NCI-H2227 (cell line): ENCODE data around the gene LDLRAD4.
A peak's percentile ranks its signal among the peaks of the same experiment; 100 is the strongest.
"Not testable (repeated sequence)": the region's sequence is repeated elsewhere in the genome, so short reads cannot be mapped to it uniquely, and the experiment has no call there.

ENCODE experiments used
- DNase-seq: peaks from one replicate; lab custom pipeline; 2025; ENCODE audit not compliant: unreplicated experiment; lab: John Stamatoyannopoulos, UW

The LDLRAD4 gene

DNA sequence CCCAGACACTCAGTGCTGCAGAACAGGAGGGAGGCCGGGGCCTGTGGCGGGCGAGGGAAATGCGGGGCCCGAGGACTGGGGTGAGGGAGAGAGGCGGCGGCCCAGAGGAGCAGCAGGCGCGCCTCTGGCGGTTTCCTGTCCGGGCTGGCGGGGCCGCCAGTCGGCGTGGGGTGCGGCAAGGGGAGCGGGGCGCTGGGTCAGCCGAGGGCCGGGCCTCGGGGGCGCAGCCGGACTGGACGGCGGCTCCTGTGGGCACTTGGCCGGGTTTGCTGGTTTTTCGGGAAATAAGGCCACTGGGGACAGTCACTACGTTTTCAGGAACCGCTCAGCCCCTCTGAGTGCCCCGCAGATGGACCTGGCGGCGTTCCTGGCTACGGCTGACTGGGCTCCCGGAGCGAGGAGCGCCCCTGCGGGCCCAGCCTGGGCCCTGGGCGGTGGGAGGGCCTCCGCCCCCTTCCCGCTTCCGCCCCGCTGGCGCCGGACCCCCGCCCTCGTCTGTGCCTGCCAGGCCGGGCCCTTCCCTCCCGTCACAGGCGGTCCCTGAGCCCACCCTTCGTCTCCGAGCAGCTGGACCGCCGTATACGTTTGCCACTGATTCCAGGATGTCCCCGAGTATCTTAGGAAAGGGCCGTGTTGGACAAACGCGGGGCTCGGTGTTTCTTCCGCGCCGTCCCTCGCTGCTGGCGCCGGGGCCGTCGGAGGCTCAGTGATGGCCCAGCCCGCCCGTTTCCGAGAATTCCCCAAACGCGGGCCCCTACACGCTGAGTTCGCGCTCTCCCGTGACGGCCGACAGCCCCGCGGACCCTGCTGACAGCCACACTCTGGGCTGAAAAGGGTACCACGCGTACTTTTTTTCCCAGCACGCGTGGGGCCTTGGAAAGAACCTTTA lies 423.2 kb downstream of the LDLRAD4 start:
- no peak for DNase-seq

DNA sequence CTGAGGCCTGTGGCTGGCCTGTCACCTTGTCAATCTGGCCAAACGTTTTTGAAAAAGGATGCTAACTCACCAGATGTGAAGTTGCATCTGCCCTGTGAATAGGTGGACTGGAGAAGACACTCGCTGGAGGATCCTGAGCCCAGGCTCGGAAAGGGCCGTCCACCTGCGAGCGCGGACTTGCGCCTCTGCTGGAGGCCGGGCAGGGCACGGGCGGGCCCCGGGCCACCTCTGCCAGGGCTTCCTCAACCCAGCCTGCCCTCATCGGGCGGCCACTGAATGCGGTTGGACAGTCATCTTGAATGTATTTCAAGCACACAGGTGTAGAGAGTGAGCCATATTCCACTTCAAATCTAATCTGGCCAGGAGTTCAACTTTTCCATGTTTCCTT lies 423.9 kb downstream of the LDLRAD4 start:
- no peak for DNase-seq

DNA sequence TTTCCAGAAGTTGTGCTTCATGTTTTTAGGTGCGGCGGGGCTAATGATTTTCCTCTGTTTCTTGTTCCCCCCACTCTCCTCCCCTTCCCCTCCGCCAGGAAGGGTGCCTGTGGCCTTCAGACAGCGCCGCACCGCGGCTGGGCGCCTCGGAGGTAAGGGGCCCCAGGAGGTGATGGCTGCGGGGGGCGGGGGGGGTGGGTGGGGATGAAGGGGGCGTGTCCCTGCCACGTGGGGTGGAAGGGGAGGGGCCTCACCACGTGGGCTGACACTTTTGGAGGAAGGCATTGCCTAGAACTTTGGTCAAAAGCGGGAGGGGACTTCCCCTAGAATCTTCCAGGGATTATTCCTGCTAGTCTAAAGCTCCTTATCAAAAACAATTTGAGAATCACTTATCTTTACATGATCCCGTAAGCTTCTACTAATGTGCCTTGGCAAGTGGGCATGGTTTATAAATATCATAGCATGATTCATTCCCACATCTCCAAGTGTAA lies 424.7 kb downstream of the LDLRAD4 start:
- DNase-seq: no peak

DNA sequence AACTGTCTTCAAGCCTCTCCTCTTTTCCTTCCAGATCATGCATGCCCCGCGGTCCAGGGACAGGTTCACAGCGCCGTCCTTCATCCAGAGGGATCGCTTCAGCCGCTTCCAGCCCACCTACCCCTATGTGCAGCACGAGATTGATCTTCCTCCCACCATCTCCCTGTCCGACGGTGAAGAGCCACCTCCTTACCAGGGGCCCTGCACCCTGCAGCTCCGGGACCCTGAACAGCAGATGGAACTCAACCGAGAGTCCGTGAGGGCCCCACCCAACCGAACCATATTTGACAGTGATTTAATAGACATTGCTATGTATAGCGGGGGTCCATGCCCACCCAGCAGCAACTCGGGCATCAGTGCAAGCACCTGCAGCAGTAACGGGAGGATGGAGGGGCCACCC lies 426.5 kb downstream of the LDLRAD4 start:
- DNase-seq: no peak

DNA sequence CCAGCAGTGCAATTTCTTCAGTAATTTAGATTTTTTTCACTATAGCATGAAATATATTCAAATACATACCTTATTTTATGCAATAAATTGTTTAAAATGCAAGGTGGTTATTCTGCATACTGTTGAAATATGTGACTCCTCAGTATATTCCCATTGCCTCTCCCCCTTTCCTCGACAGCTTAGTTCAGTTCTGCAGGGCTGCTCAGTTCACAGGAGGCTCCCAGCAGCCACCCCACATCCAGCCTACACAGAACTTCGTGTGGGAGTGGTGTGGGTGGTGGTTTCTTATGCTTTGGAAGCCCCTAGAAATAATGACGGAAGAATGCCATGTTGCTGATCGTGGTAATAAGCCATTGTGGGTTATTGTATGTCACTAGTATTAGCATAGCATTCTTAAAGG lies 428.1 kb downstream of the LDLRAD4 start:
- DNase-seq: no peak

DNA sequence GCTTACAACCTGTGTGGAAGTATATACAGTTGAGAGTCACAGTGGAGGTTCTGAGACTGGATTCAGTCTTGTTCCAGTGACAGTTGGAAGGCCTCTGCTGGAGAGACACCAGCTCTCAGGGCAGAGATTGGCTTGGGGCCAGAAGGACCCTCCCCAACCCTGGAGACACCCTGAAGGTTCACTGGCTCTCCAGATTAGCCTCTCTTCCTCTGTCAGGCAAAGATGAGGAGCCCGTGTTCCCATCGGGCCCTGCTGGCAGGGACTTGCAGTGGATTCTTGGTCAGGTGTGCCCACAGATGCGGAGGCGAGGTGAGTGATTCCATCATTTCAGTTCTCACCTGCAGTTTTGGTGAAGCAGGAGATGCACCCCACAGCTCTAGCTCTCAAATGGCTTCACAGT lies 429.2 kb downstream of the LDLRAD4 start:
- DNase-seq: no peak

DNA sequence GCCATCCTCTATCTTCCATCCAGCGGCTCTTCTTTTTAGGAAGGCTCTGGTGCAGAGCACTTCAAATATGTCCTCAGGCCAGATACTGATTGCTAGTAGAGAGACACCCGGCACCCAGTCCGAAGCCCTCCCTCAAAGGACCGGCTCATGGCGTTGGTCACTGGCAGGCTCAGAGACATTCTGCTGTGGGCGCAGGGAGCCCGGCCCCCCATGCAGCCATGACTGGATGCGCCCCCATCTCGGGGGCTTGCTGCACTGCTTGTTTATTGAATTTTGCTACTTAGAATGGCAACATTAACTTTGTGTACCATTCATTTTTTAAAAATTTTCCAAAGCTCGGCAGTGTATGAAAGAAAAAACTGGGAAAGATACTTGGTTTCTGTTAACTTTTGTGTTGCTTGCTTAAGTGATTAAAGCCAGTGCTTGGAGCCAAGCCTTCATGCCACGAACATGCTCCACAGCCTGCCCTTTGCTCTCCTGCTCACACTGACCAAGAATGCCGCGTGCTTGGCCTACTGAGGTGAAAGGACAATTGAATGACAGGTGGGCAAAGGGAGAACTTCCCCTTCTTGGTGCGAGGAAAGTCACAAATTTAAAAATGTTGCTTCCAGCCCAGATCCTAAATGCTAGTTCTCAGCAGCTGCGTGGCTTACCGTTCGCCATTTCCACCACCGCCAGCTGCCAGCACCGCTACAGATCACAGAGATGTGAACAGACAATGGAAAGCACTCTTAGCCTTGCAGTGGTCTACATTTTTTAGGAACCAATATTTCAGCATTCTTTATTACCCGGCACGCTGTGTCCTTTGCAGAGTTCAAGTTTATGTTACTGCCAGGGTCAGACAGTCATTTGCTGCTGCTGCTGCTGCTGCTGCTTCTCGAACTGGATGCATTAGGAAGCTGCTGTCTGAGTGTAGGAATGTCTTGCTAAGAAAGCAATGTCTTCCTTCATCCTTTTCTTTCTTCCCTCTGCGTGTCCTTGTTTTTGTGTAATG lies 431.1 kb downstream of the LDLRAD4 start:
- DNase-seq: no peak

DNA sequence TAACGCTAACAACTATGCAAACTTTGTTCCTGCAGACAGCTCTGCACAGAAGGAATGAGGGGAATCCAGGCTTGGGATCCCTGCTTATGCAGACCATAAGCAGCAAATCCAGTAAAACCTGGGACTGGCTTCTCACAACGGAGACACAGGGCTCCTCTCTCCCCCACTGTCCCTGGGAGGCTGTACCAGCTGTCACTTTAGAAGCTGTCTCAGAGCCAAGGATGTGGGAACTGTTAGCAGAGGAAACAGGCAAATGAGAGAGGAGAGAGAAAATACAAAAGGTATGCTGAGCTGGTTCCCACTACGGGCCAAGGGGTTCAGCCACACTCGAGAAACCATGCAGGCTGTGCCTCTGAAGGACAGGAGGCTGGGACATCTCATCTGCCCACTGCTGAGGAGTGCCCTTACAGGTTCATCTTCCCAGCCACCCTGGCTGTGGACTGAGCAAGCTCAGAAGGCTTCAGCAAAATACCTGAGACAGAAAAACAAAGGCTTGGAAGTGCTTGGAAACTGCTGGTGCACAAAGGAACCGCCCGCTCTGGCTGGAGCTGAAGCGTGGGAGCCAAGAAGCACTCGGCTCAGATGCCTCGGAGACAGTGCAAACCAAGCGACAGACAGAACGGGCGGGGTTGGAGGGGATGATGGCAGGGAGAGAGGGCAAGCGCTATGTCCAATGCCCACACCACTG lies 435.3 kb downstream of the LDLRAD4 start:
- DNase-seq: peak; percentile 25

DNA sequence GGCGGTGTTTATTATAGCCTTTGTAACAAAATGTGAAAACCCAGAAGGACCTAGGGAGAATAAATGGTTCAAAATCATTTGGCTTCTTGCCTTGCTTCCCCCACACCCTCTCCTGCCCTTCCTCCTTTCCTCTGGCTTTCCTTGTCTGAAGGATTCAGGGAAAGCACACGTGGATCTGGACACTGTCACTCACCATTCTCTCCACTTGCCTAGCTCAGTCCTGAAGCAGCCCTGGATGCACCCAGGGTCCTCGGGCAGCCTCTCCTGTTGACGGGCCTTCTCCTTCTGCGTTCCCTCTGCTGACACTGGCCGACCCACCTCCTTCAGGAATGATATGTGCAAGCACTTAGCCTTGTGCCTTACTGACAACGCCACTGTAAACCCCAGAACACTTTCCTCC lies 439.4 kb downstream of the LDLRAD4 start:
- DNase-seq: no peak

DNA sequence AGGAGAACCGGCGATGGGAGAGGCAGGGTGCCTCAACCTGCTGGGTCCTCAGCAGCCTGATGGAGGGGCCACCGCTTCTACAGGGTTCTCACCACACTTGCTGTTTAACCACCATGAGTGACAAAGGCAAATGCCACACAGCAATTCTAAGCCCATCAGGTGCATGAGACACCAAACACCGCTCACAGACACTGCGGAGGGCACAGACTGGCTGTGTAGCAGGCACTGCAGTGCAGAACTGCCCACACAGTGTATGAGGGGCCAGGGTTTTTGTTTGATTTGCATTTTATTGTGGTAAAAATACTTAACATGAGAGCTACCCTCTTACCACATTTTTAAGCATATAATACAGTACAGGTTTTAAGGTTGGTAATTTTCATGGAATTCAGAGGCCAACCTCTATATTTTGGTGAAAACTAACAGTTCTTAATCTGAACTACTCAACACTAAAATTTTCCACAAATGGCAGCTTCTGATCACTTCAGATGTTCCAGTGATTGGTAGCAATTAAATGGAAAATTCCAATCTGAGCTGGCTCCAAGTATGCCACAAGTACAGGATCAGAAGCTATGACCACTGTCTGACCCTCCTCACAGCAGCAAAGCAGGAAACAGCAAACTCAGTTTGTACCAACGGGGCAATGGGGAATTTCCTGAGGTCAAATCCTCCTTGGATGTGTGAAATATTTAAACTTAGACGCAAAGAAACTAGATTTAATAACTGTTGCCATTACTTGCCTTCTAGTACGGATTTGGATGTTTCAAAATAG lies 440.1 kb downstream of the LDLRAD4 start:
- no peak for DNase-seq

DNA sequence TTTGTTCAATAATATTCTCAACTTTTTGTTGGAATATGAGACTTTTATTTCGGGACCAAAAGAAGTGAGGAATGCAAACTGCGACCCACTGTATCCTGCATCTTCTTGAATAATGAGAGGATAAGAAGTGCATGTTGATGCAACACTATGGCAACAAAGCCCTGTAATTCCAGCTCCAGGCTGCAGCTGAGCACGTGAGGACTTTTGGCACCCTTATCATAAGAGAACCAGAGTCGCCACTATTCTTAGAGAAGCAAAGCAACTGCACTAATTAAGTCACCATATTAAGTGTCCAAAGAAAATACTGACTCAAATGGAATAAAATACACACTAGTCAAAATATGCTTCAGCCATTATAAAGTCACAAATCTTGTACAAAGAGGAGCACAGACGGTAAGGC lies 441.9 kb downstream of the LDLRAD4 start:
- DNase-seq: no peak

DNA sequence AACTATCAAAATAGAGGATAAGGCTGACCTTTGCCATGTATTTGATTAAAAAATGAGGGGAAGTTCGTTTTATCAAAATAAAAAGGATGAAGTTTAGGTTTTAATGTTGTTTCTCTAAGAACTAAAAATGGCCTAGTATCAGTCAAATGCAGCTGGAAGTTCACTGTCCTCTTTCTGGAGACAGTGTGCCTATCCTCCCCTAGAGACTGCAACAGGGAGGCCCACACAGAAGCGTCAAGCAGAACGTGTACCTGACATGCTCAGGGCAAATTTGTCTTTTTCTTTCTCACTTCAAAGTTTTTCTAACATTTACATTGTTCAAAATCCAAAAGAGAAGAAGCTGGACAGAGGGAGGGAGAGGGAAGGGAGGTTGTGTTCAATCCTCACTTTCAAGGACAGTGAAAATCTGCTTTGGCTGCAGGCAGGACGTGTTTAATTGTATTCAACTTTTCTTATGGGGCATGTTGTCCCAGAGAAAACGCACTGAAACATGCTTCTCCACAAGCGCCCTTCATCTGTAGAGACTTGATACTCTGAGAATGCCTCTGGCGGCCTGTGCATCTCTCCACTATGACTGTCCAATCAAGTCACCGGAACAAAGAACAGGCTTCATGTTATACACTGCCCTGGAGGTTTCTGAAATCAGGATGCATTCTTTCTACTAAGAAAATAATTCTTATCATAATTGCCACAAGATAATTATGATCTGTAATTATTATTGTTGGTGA lies 442.7 kb downstream of the LDLRAD4 start:
- DNase-seq: no peak

DNA sequence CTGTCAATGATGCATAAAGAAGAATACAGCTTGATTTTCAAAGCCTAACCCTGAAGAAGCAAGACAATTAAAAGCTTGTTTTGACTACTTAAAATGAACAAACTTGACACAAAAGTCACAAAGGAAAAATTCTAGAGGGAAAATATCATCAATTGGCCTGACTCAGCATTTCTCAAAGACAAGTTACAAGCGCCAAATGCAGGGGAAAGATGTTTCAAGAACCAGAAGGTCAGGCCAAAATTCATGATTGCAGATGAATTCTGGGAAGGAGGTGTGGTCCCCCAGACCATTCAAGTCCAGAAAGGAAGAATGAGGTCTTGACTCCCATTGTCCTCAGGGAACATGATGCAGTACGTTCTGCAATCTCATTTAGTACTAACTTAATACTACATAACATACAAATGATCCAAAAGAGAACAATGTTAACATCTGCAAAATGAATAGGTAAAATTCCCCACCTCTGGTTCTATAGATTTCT lies 443.3 kb downstream of the LDLRAD4 start:
- no peak for DNase-seq

DNA sequence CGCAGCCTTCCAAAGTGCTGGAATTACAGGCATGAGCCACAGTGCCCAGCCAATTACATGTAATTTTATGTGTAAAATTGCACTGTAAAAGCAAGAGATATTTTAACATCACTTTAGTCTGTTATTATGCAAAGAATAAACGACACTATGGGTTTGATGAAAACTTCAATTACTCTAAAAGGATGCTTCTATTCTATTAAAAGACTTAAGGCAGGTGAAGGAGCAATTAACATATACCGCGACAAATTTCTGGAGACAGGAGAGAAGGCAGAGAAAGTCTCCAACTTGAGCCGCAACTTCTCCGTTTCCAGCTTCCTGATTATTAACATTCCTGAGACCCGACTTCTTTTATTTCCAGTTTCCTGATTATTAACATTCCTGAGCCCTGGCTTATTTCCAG lies 454.1 kb downstream of the LDLRAD4 start:
- DNase-seq: no peak

DNA sequence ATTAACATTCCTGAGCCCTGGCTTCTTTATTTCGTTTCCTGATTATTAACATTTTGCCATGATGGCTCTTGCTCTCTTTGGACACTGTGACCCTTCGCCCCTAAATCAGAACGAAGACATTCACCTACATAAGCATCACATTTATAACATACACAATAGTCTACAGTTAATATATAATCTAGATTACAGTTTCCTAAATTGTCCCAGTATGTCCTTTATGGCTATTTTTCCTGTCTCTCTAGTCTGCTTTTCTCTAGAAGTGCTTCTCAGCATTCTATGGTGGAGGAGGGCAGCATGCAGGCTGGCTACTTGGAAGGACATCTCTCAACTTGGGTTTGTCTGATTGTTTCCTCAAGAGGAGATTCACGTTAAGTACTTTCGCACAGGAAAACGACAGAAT lies 457.9 kb downstream of the LDLRAD4 start:
- no peak for DNase-seq

DNA sequence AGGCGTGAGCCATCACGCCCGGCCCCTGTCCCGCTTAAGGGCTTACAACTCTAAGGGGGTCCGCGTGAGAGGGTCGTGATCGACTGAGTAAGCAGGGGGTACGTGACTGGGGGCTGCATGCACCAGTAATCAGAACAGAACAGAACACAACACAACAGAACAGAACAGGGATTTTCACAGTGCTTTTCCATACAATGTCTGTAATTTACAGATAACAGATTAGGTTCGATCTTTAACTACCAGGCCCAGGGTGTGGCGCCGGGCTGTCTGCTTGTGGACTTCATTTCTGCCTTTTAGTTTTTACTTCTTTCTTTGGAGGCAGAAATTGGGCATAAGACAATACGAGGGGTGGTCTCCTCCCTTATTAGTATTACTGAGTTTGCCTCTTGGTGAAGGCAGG lies 458.8 kb downstream of the LDLRAD4 start:
- DNase-seq: not testable (repeated sequence)

DNA sequence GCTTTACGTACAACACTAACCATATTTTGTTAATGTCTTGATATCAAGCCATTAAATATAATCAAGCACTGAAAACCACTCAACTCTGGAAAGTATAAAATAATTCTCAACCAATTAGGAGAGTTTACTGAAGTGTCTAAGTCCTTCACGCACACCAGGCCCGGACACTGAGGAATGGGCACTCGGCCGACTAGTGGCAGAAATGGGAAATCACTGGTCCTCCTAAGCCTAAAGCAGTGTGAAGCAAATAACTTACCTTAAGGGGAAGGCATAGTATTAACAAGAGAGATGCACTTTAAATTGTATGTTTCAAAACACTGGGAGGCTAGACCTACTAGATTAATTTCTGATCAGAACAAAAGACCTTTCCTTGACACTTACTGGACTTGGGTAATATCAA lies 462.1 kb downstream of the LDLRAD4 start:
- DNase-seq: no peak

DNA sequence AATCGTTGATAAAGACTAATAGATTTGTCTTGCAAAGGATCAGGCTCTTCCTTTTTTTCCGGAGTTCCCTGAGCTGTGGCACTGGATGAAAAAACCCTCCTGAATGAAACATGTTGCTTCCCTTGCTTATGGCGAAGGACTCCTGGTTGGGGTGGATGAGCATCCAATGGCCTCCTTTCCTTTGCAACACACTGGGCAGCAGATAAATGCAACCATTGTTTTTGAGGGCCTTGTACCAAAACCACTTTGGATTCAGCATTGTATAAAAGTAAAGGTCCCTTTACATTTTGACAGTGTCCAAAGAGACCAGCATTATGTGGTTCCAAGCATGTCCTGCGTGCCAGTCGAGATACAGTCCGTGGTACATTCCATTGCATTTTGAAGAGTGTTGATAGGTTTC lies 463.1 kb downstream of the LDLRAD4 start:
- no peak for DNase-seq

DNA sequence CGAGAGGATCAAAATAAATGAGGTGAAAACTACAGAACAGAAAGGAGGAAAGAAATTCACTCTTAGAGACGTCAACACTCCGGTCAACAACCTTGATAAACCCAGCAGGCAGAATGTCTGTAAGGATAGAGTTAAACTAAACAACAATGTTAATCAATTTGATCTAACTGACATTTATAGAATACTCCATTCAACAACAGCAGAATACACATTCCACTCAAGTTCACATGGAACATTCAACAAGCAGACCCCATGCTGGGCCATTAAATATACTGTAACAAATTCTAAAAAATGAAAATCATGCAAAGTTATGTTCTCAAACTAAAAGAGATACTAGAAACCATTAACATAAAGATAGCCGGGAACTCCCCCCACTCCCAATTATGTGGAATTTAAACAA lies 466.0 kb downstream of the LDLRAD4 start:
- no peak for DNase-seq
